HepG2 (cell line): ENCODE data around the gene MAFB.

Source experiments
- CTCF ChIP-seq: sonication (generic); formaldehyde crosslinking; IDR thresholded peaks from 2 replicates; pipeline ENCODE4 v1.5.0; 2020; ENCODE audit warnings: mild to moderate bottlenecking, missing genetic modification reagents, moderate library complexity
- FOXJ3 ChIP-seq: sonication (generic); formaldehyde crosslinking; IDR thresholded peaks from 2 replicates; pipeline ENCODE4 v1.4.0; 2020; ENCODE audit warnings: missing genetic modification reagents, mild to moderate bottlenecking, borderline replicate concordance
- FOXO1 ChIP-seq: sonication (generic); formaldehyde crosslinking; IDR thresholded peaks from 2 replicates; pipeline ENCODE4 v1.4.0; 2020; ENCODE audit warnings: missing genetic modification reagents
- KDM5A ChIP-seq: fragments of 200-600 bp; sonication (generic); IDR thresholded peaks from 2 replicates; pipeline ENCODE4 v1.7.0; 2018; ENCODE audit warnings: antibody characterized with exemption, mild to moderate bottlenecking, low read length, borderline replicate concordance
- MAX ChIP-seq: IDR thresholded peaks from 2 replicates; pipeline ENCODE4 v1.6.1; 2012; ENCODE audit warnings: inconsistent platforms
- MYC ChIP-seq: sonication (generic); formaldehyde crosslinking; IDR thresholded peaks from 2 replicates; pipeline ENCODE4 v1.9.0; 2021; ENCODE audit warnings: missing genetic modification reagents, borderline replicate concordance
- POLR2A ChIP-seq, 2 experiments: IDR thresholded peaks; 2 replicates each; pipeline ENCODE4 v1.6.1; 2011; ENCODE audit warnings: low read depth in 2 of 2, low read length in 2 of 2, mild to moderate bottlenecking in 1 of 2, moderate library complexity in 1 of 2; ENCODE audit not compliant: insufficient read depth in 1 of 2
- ZBTB34 ChIP-seq: sonication (generic); formaldehyde crosslinking; IDR thresholded peaks from 2 replicates; pipeline ENCODE4 v1.8.0; 2022; ENCODE audit warnings: mild to moderate bottlenecking, missing genetic modification reagents

- TF ChIP-seq ZBTB34 (CRISPR knock-in tag) (no peak), POLR2A (IDR thresholded peaks at IDR 0.05; ENCODE audit: insufficient read depth in 1 of 2, low read depth in 2 of 2, low read length in 2 of 2) (no peak), MYC (CRISPR knock-in tag) (no peak), KDM5A (no peak), FOXJ3 (CRISPR knock-in tag) (no peak), MAX (no peak), FOXO1 (CRISPR knock-in tag) (no peak), CTCF (CRISPR knock-in tag) (no peak)
Observed at GRCh38 chr20:40677343-40677924, 11.6 kb downstream of the MAFB start.
